ENCODE measurements around the gene BTN3A1.

BTN3A1 gene

GRCh38 chr6:26379740-26380139 lies 22.3 kb upstream of the BTN3A1 start:
- TF ChIP-seq CTCF (IDR thresholded peaks at IDR 0.05; ENCODE audit: extremely low read depth, missing control alignments) = no peak
- no peak for DNase-seq (ENCODE audit: low spot score)

GRCh38 chr6:26380256-26380655 lies 21.8 kb upstream of the BTN3A1 start:
- no peak for TF ChIP-seq CTCF (IDR thresholded peaks at IDR 0.05; ENCODE audit: extremely low read depth, missing control alignments)
- DNase-seq (ENCODE audit: low spot score) = no peak

GRCh38 chr6:26382121-26382520 lies 20.0 kb upstream of the BTN3A1 start:
- no peak for TF ChIP-seq CTCF (IDR thresholded peaks at IDR 0.05; ENCODE audit: extremely low read depth, missing control alignments)
- no peak for DNase-seq (ENCODE audit: low spot score)

GRCh38 chr6:26383624-26384417 lies 18.3 kb upstream of the BTN3A1 start:
- DNase-seq (ENCODE audit: low spot score) = no peak
- TF ChIP-seq CTCF (IDR thresholded peaks at IDR 0.05; ENCODE audit: extremely low read depth, missing control alignments) = no peak

- TF ChIP-seq CTCF (IDR thresholded peaks at IDR 0.05; ENCODE audit: extremely low read depth, missing control alignments) = no peak
- DNase-seq (ENCODE audit: low spot score) = no peak
These were observed 16.3 kb upstream of the BTN3A1 start for GRCh38 chr6:26385734-26386125.

GRCh38 chr6:26387565-26387964 lies 14.5 kb upstream of the BTN3A1 start:
- DNase-seq (ENCODE audit: low spot score) = no peak
- no peak for TF ChIP-seq CTCF (IDR thresholded peaks at IDR 0.05; ENCODE audit: extremely low read depth, missing control alignments)

GRCh38 chr6:26388014-26388413 lies 14.1 kb upstream of the BTN3A1 start:
- no peak for DNase-seq (ENCODE audit: low spot score)
- TF ChIP-seq CTCF (IDR thresholded peaks at IDR 0.05; ENCODE audit: extremely low read depth, missing control alignments) = no peak
